ENCODE measurements around the gene GLIS2.
"Not testable (repeated sequence)": the region's sequence is repeated elsewhere in the genome, so short reads cannot be mapped to it uniquely, and the experiment has no call there.

Gene GLIS2

GRCh38 chr16:4320571-4321137 is 4.8 kb downstream of the GLIS2 start:
- no peak for DNase-seq (ENCODE audit: low spot score)

GRCh38 chr16:4321286-4322120 is 5.6 kb downstream of the GLIS2 start:
- DNase-seq (ENCODE audit: low spot score), result no peak

- no peak for DNase-seq (ENCODE audit: low spot score)
These were observed 6.5 kb downstream of the GLIS2 start for GRCh38 chr16:4322121-4323052.

GRCh38 chr16:4323071-4323844 is 7.4 kb downstream of the GLIS2 start:
- DNase-seq (ENCODE audit: low spot score), result no peak

- DNase-seq (ENCODE audit: low spot score), result no peak
These were observed 8.1 kb downstream of the GLIS2 start for GRCh38 chr16:4323845-4324488.

GRCh38 chr16:4324492-4325252 is 8.8 kb downstream of the GLIS2 start:
- DNase-seq (ENCODE audit: low spot score), result no peak

- no peak for DNase-seq (ENCODE audit: low spot score)
These were observed 9.4 kb downstream of the GLIS2 start for GRCh38 chr16:4325253-4325758.

- no peak for DNase-seq (ENCODE audit: low spot score)
These were observed 11.6 kb downstream of the GLIS2 start for GRCh38 chr16:4327386-4328045.

- DNase-seq (ENCODE audit: low spot score), result peak; percentile 50
These were observed 12.3 kb downstream of the GLIS2 start for GRCh38 chr16:4328046-4328781.

- DNase-seq (ENCODE audit: low spot score), result no peak
These were observed 13.2 kb downstream of the GLIS2 start for GRCh38 chr16:4328782-4329775.

- peak; percentile 71 for DNase-seq (ENCODE audit: low spot score)
These were observed 14.5 kb downstream of the GLIS2 start for GRCh38 chr16:4330277-4330874.

GRCh38 chr16:4332083-4332482 is 16.2 kb downstream of the GLIS2 start:
- no peak for DNase-seq (ENCODE audit: low spot score)

- no peak for DNase-seq (ENCODE audit: low spot score)
These were observed 16.9 kb downstream of the GLIS2 start for GRCh38 chr16:4332623-4333307.

GRCh38 chr16:4333308-4333638 is 17.4 kb downstream of the GLIS2 start:
- no peak for DNase-seq (ENCODE audit: low spot score)

GRCh38 chr16:4333714-4334113 is 17.8 kb downstream of the GLIS2 start:
- not testable (repeated sequence) for DNase-seq (ENCODE audit: low spot score)

- DNase-seq (ENCODE audit: low spot score), result no peak
These were observed 19.0 kb downstream of the GLIS2 start for GRCh38 chr16:4334724-4335495.
